Coronary artery (tissue), 2 donors: ENCODE data around the gene TBX5.
A peak's percentile ranks its signal among the peaks of the same experiment; 100 is the strongest.
"Not testable (repeated sequence)": the region's sequence is repeated elsewhere in the genome, so short reads cannot be mapped to it uniquely, and the experiment has no call there.

ENCODE experiments used
- DNase-seq: peaks from one replicate; pipeline ENCODE4 v3.0.0-alpha.2; 2017; ENCODE audit warnings: low spot score
- H3K27ac ChIP-seq, 2 donors: fragments of 200-600 bp; sonication (generic); one replicate each; pipeline ENCODE4 v1.5.1; 2016 to 2019
- H3K4me3 ChIP-seq: fragments of 200-600 bp; sonication (generic); 2 replicates; pipeline ENCODE4 v1.5.1; 2016; ENCODE audit warnings: mild to moderate bottlenecking, moderate library complexity
- CTCF ChIP-seq: fragments of 200-600 bp; sonication (generic); IDR thresholded peaks from one replicate; pipeline ENCODE4 v1.5.1; 2019; ENCODE audit warnings: antibody characterized with exemption

The TBX5 gene

GRCh38 chr12:114371250-114371649, 34.7 kb downstream of the TBX5 start:
- no peak for DNase-seq
- Histone ChIP-seq H3K27ac (no peak overlapping the region), H3K4me3 (no peak overlapping the region)
- no peak for TF ChIP-seq CTCF

- H3K4me3 ChIP-seq: peak overlapping the region; percentile 16
- no peak for DNase-seq
- H3K27ac ChIP-seq: peak overlapping the region; percentile 64 to 81
- no peak for TF ChIP-seq CTCF
Measured at GRCh38 chr12:114368685-114369452, 37.1 kb downstream of the TBX5 start.

GRCh38 chr12:114361992-114362391, 44.0 kb downstream of the TBX5 start:
- DNase-seq: no peak
- Histone ChIP-seq H3K4me3 (no peak overlapping the region), H3K27ac (no peak overlapping the region)
- no peak for TF ChIP-seq CTCF

DNA sequence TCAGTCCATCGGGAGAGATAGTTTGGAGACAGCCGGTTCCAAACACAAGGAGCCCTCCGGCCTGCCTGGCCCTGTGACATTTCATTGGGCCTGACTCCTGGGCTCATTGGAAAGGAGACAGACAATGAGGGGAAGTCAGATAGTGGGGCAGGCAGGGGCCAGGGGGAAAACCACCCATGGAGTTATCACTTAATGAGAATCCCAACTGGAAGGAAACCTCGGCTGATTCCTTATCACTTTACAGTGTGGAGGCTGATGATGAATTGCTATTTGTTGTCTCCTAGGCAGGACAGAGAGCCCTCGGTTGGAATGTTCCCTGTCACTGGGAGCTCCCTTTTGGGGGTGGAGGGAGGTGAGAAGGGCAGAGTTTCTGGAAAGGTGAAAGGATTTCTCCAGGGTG, 44.4 kb downstream of the TBX5 start:
- TF ChIP-seq CTCF: no peak
- Histone ChIP-seq H3K27ac (no peak overlapping the region), H3K4me3 (no peak overlapping the region)
- no peak for DNase-seq

DNA sequence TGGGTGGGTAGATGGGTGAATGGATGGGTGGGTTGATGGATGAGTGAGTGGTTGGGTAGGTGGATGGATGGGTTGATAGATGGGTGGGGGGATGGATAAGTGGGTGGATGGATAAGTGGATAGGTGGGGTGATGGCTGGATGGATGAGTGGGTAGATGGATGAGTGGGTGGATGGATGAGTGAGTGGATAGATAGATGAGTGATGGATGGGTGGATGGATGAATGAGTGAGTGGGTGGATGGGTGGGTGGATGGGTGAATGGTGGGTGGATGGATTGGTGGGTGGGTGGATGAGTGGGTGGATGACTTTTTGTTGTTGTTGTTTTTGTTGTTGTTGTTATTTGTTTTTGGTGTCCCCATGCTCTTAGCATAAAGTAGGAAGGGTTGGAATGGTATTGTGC, 45.5 kb downstream of the TBX5 start:
- Histone ChIP-seq H3K4me3 (no peak overlapping the region), H3K27ac (no peak overlapping the region)
- no peak for TF ChIP-seq CTCF
- DNase-seq: no peak

GRCh38 chr12:114355389-114356088, 50.4 kb downstream of the TBX5 start:
- Histone ChIP-seq H3K27ac (no peak overlapping the region), H3K4me3 (no peak overlapping the region)
- TF ChIP-seq CTCF: no peak
- no peak for DNase-seq

GRCh38 chr12:114349239-114349638, 56.7 kb downstream of the TBX5 start:
- not testable (repeated sequence) for H3K27ac ChIP-seq, H3K4me3 ChIP-seq, DNase-seq
